Measurements from ENCODE around the gene ARIH2.

GRCh38 chr3:48997102-48997635 is 78.5 kb downstream of the ARIH2 start:
- TF ChIP-seq POLR2AphosphoS5 (IDR thresholded peaks at IDR 0.05) (no peak), CTCF (IDR thresholded peaks at IDR 0.05) (no peak), POLR2A (IDR thresholded peaks at IDR 0.05) (no peak)
